GM19025 (cell line): ENCODE results near the gene RGP1.

ENCODE experiments used
- ATAC-seq: cut with Tn5 transposase; IDR thresholded peaks from one replicate; pipeline ENCODE4 v1.9.1; 2021; ENCODE audit warnings: mild to moderate bottlenecking, low read depth, moderate library complexity; ENCODE audit not compliant: unreplicated experiment

RGP1 gene

GRCh38 chr9:35718721-35719511, 30.2 kb upstream of the RGP1 start:
- no peak for ATAC-seq

- no peak for ATAC-seq
Observed at GRCh38 chr9:35719546-35719945, 29.5 kb upstream of the RGP1 start.

GRCh38 chr9:35723426-35723825, 25.7 kb upstream of the RGP1 start:
- no peak for ATAC-seq

- ATAC-seq = no peak
Observed at GRCh38 chr9:35723908-35724307, 25.2 kb upstream of the RGP1 start.

- ATAC-seq = no peak
Observed at GRCh38 chr9:35725362-35725761, 23.7 kb upstream of the RGP1 start.

GRCh38 chr9:35726931-35727330, 22.2 kb upstream of the RGP1 start:
- no peak for ATAC-seq

- ATAC-seq = no peak
Observed at GRCh38 chr9:35727676-35728040, 21.4 kb upstream of the RGP1 start.

GRCh38 chr9:35728041-35728971, 20.8 kb upstream of the RGP1 start:
- ATAC-seq = no peak

- no peak for ATAC-seq
Observed at GRCh38 chr9:35729101-35729500, 20.0 kb upstream of the RGP1 start.

GRCh38 chr9:35729700-35730485, 19.2 kb upstream of the RGP1 start:
- ATAC-seq = no peak

GRCh38 chr9:35730486-35730854, 18.6 kb upstream of the RGP1 start:
- ATAC-seq = no peak

- ATAC-seq = no peak
Observed at GRCh38 chr9:35731415-35732184, 17.5 kb upstream of the RGP1 start.

GRCh38 chr9:35732185-35732799, 16.8 kb upstream of the RGP1 start, which contains the start of the genes CREB3 and TLN1:
Gene CREB3, plus strand, starts transcription at chr9:35732666. Its CDS starts 107 bp downstream, at chr9:35732773.
Gene TLN1, minus strand, starts transcription at chr9:35732195. Its CDS starts 6,501 bp downstream, at chr9:35725694.
- ATAC-seq = peak; percentile 84

- ATAC-seq = no peak
Observed at GRCh38 chr9:35732800-35733541, 16.1 kb upstream of the RGP1 start.

GRCh38 chr9:35734096-35734495, 15.0 kb upstream of the RGP1 start:
- no peak for ATAC-seq

GRCh38 chr9:35736201-35736633, 12.9 kb upstream of the RGP1 start:
- no peak for ATAC-seq

- no peak for ATAC-seq
Observed at GRCh38 chr9:35737143-35737542, 11.9 kb upstream of the RGP1 start.

- ATAC-seq = no peak
Observed at GRCh38 chr9:35738186-35738585, 10.9 kb upstream of the RGP1 start.

GRCh38 chr9:35738924-35739323, 10.2 kb upstream of the RGP1 start:
- ATAC-seq = no peak
